Measurements from ENCODE around the gene ARHGAP6. TPM values are rescaled to one million over a fixed set of nuclear protein-coding genes. Genes with fewer than 3 reads are reported as not detected.

The ARHGAP6 gene
- total and polyA plus RNA-seq, 8 donors: 2.2 to 26.4 (median 8.7) TPM

GRCh38 chrX:11341274-11342201 lies 324.2 kb downstream of the ARHGAP6 start:
- peak; percentile 56 to 76 for DNase-seq
- WGBS, 5 donors: 14 to 33% (median 18%) methylated on average over 10 of the region's 10 CpGs
- TF ChIP-seq POLR2A (IDR thresholded peaks at IDR 0.05) (no peak), EP300 (IDR thresholded peaks at IDR 0.05) (no peak), POLR2AphosphoS5 (IDR thresholded peaks at IDR 0.05) (peak in 2 of 3 donors; percentile 49 to 79), CTCF (IDR thresholded peaks at IDR 0.05) (no peak)
- Histone ChIP-seq H3K36me3 (no peaks in the 10 kb centered on the region), H3K9me3 (no peaks in the 10 kb centered on the region), H3K27ac (peak overlapping the region in 4 of 5 donors; percentile 47 to 72 (median 60)), H3K4me3 (no peak overlapping the region), H3K4me1 (peaks cover 0 to 13% (median 0%) of the 10 kb centered on the region in 4 donors), H3K27me3 (no peaks in the 10 kb centered on the region)
- intact Hi-C loops (cut with DNase I; ENCODE audit: low total_unique reads): no loop called here

- H3K27me3 ChIP-seq: no peaks in the 10 kb centered on the region
- H3K27ac ChIP-seq: no peak overlapping the region
- intact Hi-C loops (cut with DNase I; ENCODE audit: low total_unique reads): no loop called here
- peaks cover 0 to 13% (median 0%) of the 10 kb centered on the region in 4 donors for H3K4me1 ChIP-seq
- no peak for DNase-seq
- TF ChIP-seq POLR2A (IDR thresholded peaks at IDR 0.05) (no peak), POLR2AphosphoS5 (IDR thresholded peaks at IDR 0.05) (no peak), EP300 (IDR thresholded peaks at IDR 0.05) (no peak), CTCF (IDR thresholded peaks at IDR 0.05) (no peak)
- no peak overlapping the region for H3K4me3 ChIP-seq
- no peaks in the 10 kb centered on the region for H3K9me3 ChIP-seq
- no peaks in the 10 kb centered on the region for H3K36me3 ChIP-seq
- 37 to 94% (median 89%) methylated on average over 1 of the region's 1 CpG for WGBS, 5 donors
Observed at GRCh38 chrX:11337292-11338009, 328.3 kb downstream of the ARHGAP6 start.

- Histone ChIP-seq H3K27ac (no peak overlapping the region), H3K9me3 (no peaks in the 10 kb centered on the region), H3K4me1 (peaks cover 0 to 2% (median 0%) of the 10 kb centered on the region in 4 donors), H3K36me3 (no peaks in the 10 kb centered on the region), H3K4me3 (no peak overlapping the region), H3K27me3 (no peaks in the 10 kb centered on the region)
- TF ChIP-seq POLR2AphosphoS5 (IDR thresholded peaks at IDR 0.05): no peak
- no peak for TF ChIP-seq CTCF (IDR thresholded peaks at IDR 0.05)
- TF ChIP-seq EP300 (IDR thresholded peaks at IDR 0.05): no peak
- no peak for TF ChIP-seq POLR2A (IDR thresholded peaks at IDR 0.05)
- WGBS, 5 donors: 76 to 95% (median 81%) methylated on average over 2 of the region's 2 CpGs
- no peak for DNase-seq
- intact Hi-C loops (cut with DNase I; ENCODE audit: low total_unique reads): no loop called here
Observed at GRCh38 chrX:11336201-11336600, 329.5 kb downstream of the ARHGAP6 start.

GRCh38 chrX:11334165-11334564 lies 331.6 kb downstream of the ARHGAP6 start:
- no peak for DNase-seq
- no peaks in the 10 kb centered on the region for H3K27me3 ChIP-seq
- intact Hi-C loops (cut with DNase I; ENCODE audit: low total_unique reads): no loop called here
- no peaks in the 10 kb centered on the region for H3K4me1 ChIP-seq
- no peak overlapping the region for H3K4me3 ChIP-seq
- no peaks in the 10 kb centered on the region for H3K36me3 ChIP-seq
- H3K9me3 ChIP-seq: no peaks in the 10 kb centered on the region
- WGBS, 5 donors: 55 to 96% (median 85%) methylated on average over 2 of the region's 2 CpGs
- TF ChIP-seq EP300 (IDR thresholded peaks at IDR 0.05) (no peak), POLR2AphosphoS5 (IDR thresholded peaks at IDR 0.05) (no peak), POLR2A (IDR thresholded peaks at IDR 0.05) (no peak), CTCF (IDR thresholded peaks at IDR 0.05) (no peak)
- H3K27ac ChIP-seq: no peak overlapping the region
